GM12864 (cell line): ENCODE results near the gene CDC14C.

Source experiments
- DNase-seq: peaks from one replicate; pipeline ENCODE4 v3.0.0-alpha.2; 2011; ENCODE audit warnings: low read depth
- H3K4me3 ChIP-seq: 2 replicates; pipeline ENCODE4 v1.5.1; 2011; ENCODE audit warnings: mild to moderate bottlenecking, low read depth, low read length, control low read depth
- TF ChIP-seq, protein P1 (sequence below): IDR thresholded peaks from 2 replicates; pipeline ENCODE4 v1.5.1; 2011; ENCODE audit warnings: low read depth, mild to moderate bottlenecking, moderate library complexity, low read length, control low read depth, inconsistent platforms; ENCODE audit errors: missing control alignments

Gene CDC14C

GRCh38 chr7:48971173-48971572, 46.8 kb downstream of the CDC14C start:
- no peak for DNase-seq
- H3K4me3 ChIP-seq: no peak overlapping the region
- TF ChIP-seq, protein P1, sequence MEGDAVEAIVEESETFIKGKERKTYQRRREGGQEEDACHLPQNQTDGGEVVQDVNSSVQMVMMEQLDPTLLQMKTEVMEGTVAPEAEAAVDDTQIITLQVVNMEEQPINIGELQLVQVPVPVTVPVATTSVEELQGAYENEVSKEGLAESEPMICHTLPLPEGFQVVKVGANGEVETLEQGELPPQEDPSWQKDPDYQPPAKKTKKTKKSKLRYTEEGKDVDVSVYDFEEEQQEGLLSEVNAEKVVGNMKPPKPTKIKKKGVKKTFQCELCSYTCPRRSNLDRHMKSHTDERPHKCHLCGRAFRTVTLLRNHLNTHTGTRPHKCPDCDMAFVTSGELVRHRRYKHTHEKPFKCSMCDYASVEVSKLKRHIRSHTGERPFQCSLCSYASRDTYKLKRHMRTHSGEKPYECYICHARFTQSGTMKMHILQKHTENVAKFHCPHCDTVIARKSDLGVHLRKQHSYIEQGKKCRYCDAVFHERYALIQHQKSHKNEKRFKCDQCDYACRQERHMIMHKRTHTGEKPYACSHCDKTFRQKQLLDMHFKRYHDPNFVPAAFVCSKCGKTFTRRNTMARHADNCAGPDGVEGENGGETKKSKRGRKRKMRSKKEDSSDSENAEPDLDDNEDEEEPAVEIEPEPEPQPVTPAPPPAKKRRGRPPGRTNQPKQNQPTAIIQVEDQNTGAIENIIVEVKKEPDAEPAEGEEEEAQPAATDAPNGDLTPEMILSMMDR: no peak

DNA sequence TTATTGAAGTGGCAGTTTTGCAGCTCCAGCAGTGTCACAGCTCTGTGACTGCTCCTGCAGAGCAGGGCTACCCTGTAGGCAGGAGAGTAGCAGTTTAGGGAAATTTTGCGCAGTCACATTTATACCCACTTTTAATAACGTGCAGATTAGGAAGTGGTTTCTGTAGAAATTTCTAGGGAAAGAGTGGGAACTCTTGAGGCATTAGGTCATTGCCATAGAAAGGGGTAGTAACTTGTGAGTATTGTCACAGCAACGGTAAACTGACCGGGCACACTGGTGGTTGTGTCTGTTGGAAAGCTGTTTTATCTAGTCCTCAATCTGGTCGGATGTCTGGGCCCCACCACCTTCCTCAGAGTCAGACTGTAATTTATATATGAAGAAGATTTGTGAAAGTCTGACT, 51.9 kb downstream of the CDC14C start:
- no peak for DNase-seq
- H3K4me3 ChIP-seq: no peak overlapping the region
- TF ChIP-seq, protein P1: no peak

- H3K4me3 ChIP-seq: no peak overlapping the region
- DNase-seq: no peak
- TF ChIP-seq, protein P1: no peak
Measured at GRCh38 chr7:48976850-48977249, 52.5 kb downstream of the CDC14C start.
